ENCODE results near the gene FADS6. TPM values are rescaled to one million over a fixed set of nuclear protein-coding genes. Genes with fewer than 3 reads are reported as not detected.

Gene FADS6
- total and polyA plus RNA-seq, 9 donors: 0.12 to 0.42 TPM; not detected in 7

GRCh38 chr17:74858672-74859458 lies 34.6 kb downstream of the FADS6 start:
- 55 to 60% (median 55%) methylated on average over 12 of the region's 12 CpGs for WGBS, 3 donors
- intact Hi-C loops (cut with DNase I): no loop called here
- peaks cover 3% of the 10 kb centered on the region for H3K4me1 ChIP-seq (ENCODE audit: insufficient read depth)
- no peak overlapping the region for H3K4me3 ChIP-seq
- TF ChIP-seq CTCF (IDR thresholded peaks at IDR 0.05) (no peak), EP300 (IDR thresholded peaks at IDR 0.05) (no peak), POLR2A (IDR thresholded peaks at IDR 0.05) (no peak)
- no peak for DNase-seq
- H3K36me3 ChIP-seq: no peaks in the 10 kb centered on the region
- H3K27me3 ChIP-seq: peaks cover 3% of the 10 kb centered on the region
- H3K9me3 ChIP-seq: no peaks in the 10 kb centered on the region
- no peak overlapping the region for H3K27ac ChIP-seq

GRCh38 chr17:74857191-74857590 lies 36.2 kb downstream of the FADS6 start:
- Histone ChIP-seq H3K4me3 (no peak overlapping the region), H3K9me3 (no peaks in the 10 kb centered on the region), H3K4me1 (ENCODE audit: insufficient read depth) (peaks cover 3% of the 10 kb centered on the region), H3K27ac (no peak overlapping the region), H3K27me3 (peaks cover 10% of the 10 kb centered on the region), H3K36me3 (no peaks in the 10 kb centered on the region)
- intact Hi-C loops (cut with DNase I): no loop called here
- no peak for TF ChIP-seq EP300 (IDR thresholded peaks at IDR 0.05)
- no peak for TF ChIP-seq POLR2A (IDR thresholded peaks at IDR 0.05)
- no peak for TF ChIP-seq CTCF (IDR thresholded peaks at IDR 0.05)
- DNase-seq: no peak
- WGBS, 3 donors: 69 to 80% (median 80%) methylated on average over 4 of the region's 4 CpGs

GRCh38 chr17:74856112-74856511 lies 37.3 kb downstream of the FADS6 start:
- Histone ChIP-seq H3K4me1 (ENCODE audit: insufficient read depth) (peaks cover 2% of the 10 kb centered on the region), H3K4me3 (no peak overlapping the region), H3K27ac (no peak overlapping the region), H3K9me3 (no peaks in the 10 kb centered on the region), H3K27me3 (peaks cover 13% of the 10 kb centered on the region), H3K36me3 (no peaks in the 10 kb centered on the region)
- no peak for DNase-seq
- 82 to 89% (median 84%) methylated on average over 7 of the region's 7 CpGs for WGBS, 3 donors
- TF ChIP-seq CTCF (IDR thresholded peaks at IDR 0.05) (no peak), POLR2A (IDR thresholded peaks at IDR 0.05) (no peak), EP300 (IDR thresholded peaks at IDR 0.05) (no peak)
- intact Hi-C loops (cut with DNase I): no loop called here

GRCh38 chr17:74855323-74855722 lies 38.1 kb downstream of the FADS6 start:
- Histone ChIP-seq H3K4me3 (no peak overlapping the region), H3K4me1 (ENCODE audit: insufficient read depth) (no peaks in the 10 kb centered on the region), H3K27me3 (peaks cover 12% of the 10 kb centered on the region), H3K27ac (no peak overlapping the region), H3K36me3 (no peaks in the 10 kb centered on the region), H3K9me3 (no peaks in the 10 kb centered on the region)
- 86 to 89% (median 87%) methylated on average over 4 of the region's 4 CpGs for WGBS, 3 donors
- DNase-seq: no peak
- intact Hi-C loops (cut with DNase I): no loop called here
- no peak for TF ChIP-seq EP300 (IDR thresholded peaks at IDR 0.05)
- no peak for TF ChIP-seq POLR2A (IDR thresholded peaks at IDR 0.05)

GRCh38 chr17:74854792-74855191 lies 38.6 kb downstream of the FADS6 start:
- Histone ChIP-seq H3K36me3 (no peaks in the 10 kb centered on the region), H3K9me3 (no peaks in the 10 kb centered on the region), H3K4me1 (ENCODE audit: insufficient read depth) (no peaks in the 10 kb centered on the region), H3K27me3 (peaks cover 9% of the 10 kb centered on the region), H3K27ac (no peak overlapping the region), H3K4me3 (no peak overlapping the region)
- intact Hi-C loops (cut with DNase I): no loop called here
- TF ChIP-seq CTCF (IDR thresholded peaks at IDR 0.05) (no peak), EP300 (IDR thresholded peaks at IDR 0.05) (no peak), POLR2A (IDR thresholded peaks at IDR 0.05) (no peak)
- DNase-seq: no peak
- WGBS, 3 donors: 87 to 91% (median 88%) methylated on average over 12 to 17 of the region's 17 CpGs

Data from ovary (tissue), 9 donors.